ENCODE measurements around the gene TUBGCP4. TPM values are rescaled to one million over a fixed set of nuclear protein-coding genes. Genes with fewer than 3 reads are reported as not detected.

TUBGCP4 gene
- polyA plus RNA-seq, 4 donors: 20.4 to 32.0 (median 24.3) TPM

GRCh38 chr15:43449981-43450380 is 79.1 kb downstream of the TUBGCP4 start:
- DNase-seq (ENCODE audit: low read depth in 4 of 4, low spot score in 2 of 4): no peak

Other genes with a start within 250 kb of the TUBGCP4 start
- gene TMEM62, start 237.5 kb upstream of the TUBGCP4 start, polyA plus RNA-seq (ENCODE audit: insufficient read length in 4 of 4): 10 to 100 TPM; 15.8 to 17.7 (median 16.3) TPM
- gene CCNDBP1, start 185.7 kb upstream of the TUBGCP4 start, polyA plus RNA-seq (ENCODE audit: insufficient read length in 4 of 4): 10 to 100 TPM; 51.5 to 59.5 (median 53.9) TPM
- gene EPB42, start 150.1 kb upstream of the TUBGCP4 start, polyA plus RNA-seq (ENCODE audit: insufficient read length in 4 of 4): 1 to 10 TPM in 3 of 4 donors, under 1 TPM in 1; 0.95 to 5.1 (median 1.2) TPM
- gene TGM5, start 104.2 kb upstream of the TUBGCP4 start, polyA plus RNA-seq (ENCODE audit: insufficient read length in 4 of 4): not detected
- gene TGM7, start 68.8 kb upstream of the TUBGCP4 start, polyA plus RNA-seq (ENCODE audit: insufficient read length in 4 of 4): under 1 TPM in 2 of 4 donors, not detected in 2; 0.07 to 0.11 TPM
- 10 to 100 TPM; 11.2 to 14.8 (median 13.2) TPM for gene LCMT2, start 40.5 kb upstream of the TUBGCP4 start, polyA plus RNA-seq (ENCODE audit: insufficient read length in 4 of 4)
- gene ZSCAN29, start 58 bp upstream of the TUBGCP4 start, polyA plus RNA-seq (ENCODE audit: insufficient read length in 4 of 4): 10 to 100 TPM; 19.7 to 35.5 (median 28.9) TPM
- 100 to 1,000 TPM in 2 of 4 donors, 10 to 100 TPM in 2; 61.5 to 108 (median 86.0) TPM for gene TP53BP1, start 122.1 kb downstream of the TUBGCP4 start, polyA plus RNA-seq (ENCODE audit: insufficient read length in 4 of 4)
- gene MAP1A, start 146.5 kb downstream of the TUBGCP4 start, polyA plus RNA-seq (ENCODE audit: insufficient read length in 4 of 4): 1 to 10 TPM; 7.8 to 9.3 (median 8.8) TPM
- gene PPIP5K1, start 219.1 kb downstream of the TUBGCP4 start, polyA plus RNA-seq (ENCODE audit: insufficient read length in 4 of 4): 10 to 100 TPM; 12.8 to 40.0 (median 28.8) TPM
- gene CKMT1B, start 222.9 kb downstream of the TUBGCP4 start, polyA plus RNA-seq (ENCODE audit: insufficient read length in 4 of 4): 1 to 10 TPM; 1.5 to 3.5 (median 2.6) TPM
- gene STRC, start 247.7 kb downstream of the TUBGCP4 start, polyA plus RNA-seq (ENCODE audit: insufficient read length in 4 of 4): 1 to 10 TPM in 2 of 4 donors, under 1 TPM in 2; 0.21 to 3.3 (median 0.98) TPM